ENCODE measurements around the gene WDFY3.

WDFY3 gene

GRCh38 chr4:84647312-84647884 is 319.1 kb downstream of the WDFY3 start:
- CTCF ChIA-PET, result no interaction called here
- POLR2A ChIA-PET, result no interaction called here
- DNase-seq (ENCODE audit: extremely low spot score), result no peak
- TF ChIP-seq FOXA1 (IDR thresholded peaks at IDR 0.05) (no peak), FOXK2 (IDR thresholded peaks at IDR 0.05) (no peak), HDGF (IDR thresholded peaks at IDR 0.05; ENCODE audit: borderline replicate concordance) (no peak), L3MBTL2 (conservative IDR thresholded peaks at IDR 0.05) (no peak), NFRKB (IDR thresholded peaks at IDR 0.05) (no peak), LEF1 (IDR thresholded peaks at IDR 0.05; ENCODE audit: borderline replicate concordance) (no peak), PKNOX1 (IDR thresholded peaks at IDR 0.05) (no peak), TARDBP (IDR thresholded peaks at IDR 0.05) (no peak), BHLHE40 (IDR thresholded peaks at IDR 0.05; ENCODE audit: borderline replicate concordance) (no peak), ZNF384 (IDR thresholded peaks at IDR 0.05) (no peak), SUZ12 (IDR thresholded peaks at IDR 0.05) (no peak), ARNT (IDR thresholded peaks at IDR 0.05) (no peak)

DNA sequence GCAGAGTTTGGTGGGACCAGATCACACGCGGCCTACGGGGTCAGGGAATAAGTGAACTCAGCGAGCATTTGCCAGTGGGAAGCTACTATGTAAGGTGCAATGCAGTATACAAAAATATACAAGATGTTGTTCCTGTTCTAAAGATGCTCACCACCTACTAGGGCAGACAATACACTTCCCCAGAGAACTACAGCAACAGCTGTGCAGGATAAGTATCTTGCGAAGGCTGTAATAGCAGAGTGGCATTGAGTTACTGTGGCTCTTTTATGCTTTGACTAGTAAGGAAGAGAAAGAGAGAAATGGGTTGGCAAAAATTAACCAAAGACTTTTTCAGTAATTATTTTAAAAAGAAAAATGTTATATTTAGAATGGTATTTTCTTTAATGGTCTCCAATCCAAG is 322.4 kb downstream of the WDFY3 start:
- no peak for DNase-seq (ENCODE audit: extremely low spot score)
- ChIA-PET POLR2A (no interaction called here), CTCF (interaction anchor here (0.6 kb wide), 1 partner anchor 36 kb away, joined by 3 read pairs; no protein-coding TSS in a partner anchor)
- no peak for TF ChIP-seq L3MBTL2 (conservative IDR thresholded peaks at IDR 0.05)
- TF ChIP-seq FOXK2 (IDR thresholded peaks at IDR 0.05), result no peak
- TF ChIP-seq SUZ12 (IDR thresholded peaks at IDR 0.05), result no peak
- TF ChIP-seq PKNOX1 (IDR thresholded peaks at IDR 0.05), result no peak
- TF ChIP-seq ELF4 (IDR thresholded peaks at IDR 0.05), result no peak
- no peak for TF ChIP-seq ZNF384 (IDR thresholded peaks at IDR 0.05)
- no peak for TF ChIP-seq HDGF (IDR thresholded peaks at IDR 0.05; ENCODE audit: borderline replicate concordance)
- no peak for TF ChIP-seq NFRKB (IDR thresholded peaks at IDR 0.05)
- TF ChIP-seq TARDBP (IDR thresholded peaks at IDR 0.05), result no peak
- no peak for TF ChIP-seq ARNT (IDR thresholded peaks at IDR 0.05)
- TF ChIP-seq FOXM1 (IDR thresholded peaks at IDR 0.05; ENCODE audit: borderline replicate concordance), result no peak
- no peak for TF ChIP-seq FOXA1 (IDR thresholded peaks at IDR 0.05)
- no peak for TF ChIP-seq LEF1 (IDR thresholded peaks at IDR 0.05; ENCODE audit: borderline replicate concordance)
- no peak for TF ChIP-seq SP1 (IDR thresholded peaks at IDR 0.05)
- TF ChIP-seq CTBP1 (IDR thresholded peaks at IDR 0.05; ENCODE audit: borderline replicate concordance), result no peak

DNA sequence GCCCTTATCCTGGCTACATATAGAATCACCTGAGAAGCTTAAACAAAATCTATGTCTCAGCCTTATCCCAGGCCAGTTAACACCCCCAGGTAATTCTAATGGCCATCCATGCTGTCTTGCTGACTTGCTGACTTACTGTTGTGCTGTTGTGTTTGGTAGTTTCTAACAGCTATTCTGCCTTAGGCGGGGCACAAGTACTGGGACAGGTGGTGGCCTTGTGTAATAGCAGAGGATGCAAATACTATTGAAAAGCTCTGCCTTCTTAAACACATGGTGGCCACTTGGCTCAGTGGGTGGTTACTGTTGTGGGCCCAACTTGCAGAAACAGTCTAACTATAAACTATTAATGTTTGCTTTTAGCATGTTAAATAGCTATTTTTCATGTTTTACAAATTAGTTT is 327.3 kb downstream of the WDFY3 start:
- no peak for TF ChIP-seq PKNOX1 (IDR thresholded peaks at IDR 0.05)
- TF ChIP-seq FOXK2 (IDR thresholded peaks at IDR 0.05), result no peak
- DNase-seq (ENCODE audit: extremely low spot score), result no peak
- POLR2A ChIA-PET, result no interaction called here
- CTCF ChIA-PET, result no interaction called here

GRCh38 chr4:84638092-84638491 is 328.4 kb downstream of the WDFY3 start:
- TF ChIP-seq HDGF (IDR thresholded peaks at IDR 0.05; ENCODE audit: borderline replicate concordance), result no peak
- no peak for TF ChIP-seq NFRKB (IDR thresholded peaks at IDR 0.05)
- no peak for TF ChIP-seq LEF1 (IDR thresholded peaks at IDR 0.05; ENCODE audit: borderline replicate concordance)
- TF ChIP-seq L3MBTL2 (conservative IDR thresholded peaks at IDR 0.05), result no peak
- no peak for TF ChIP-seq ELF4 (IDR thresholded peaks at IDR 0.05)
- TF ChIP-seq ZNF384 (IDR thresholded peaks at IDR 0.05), result no peak
- no peak for TF ChIP-seq ARNT (IDR thresholded peaks at IDR 0.05)
- TF ChIP-seq SUZ12 (IDR thresholded peaks at IDR 0.05), result no peak
- no peak for TF ChIP-seq BHLHE40 (IDR thresholded peaks at IDR 0.05; ENCODE audit: borderline replicate concordance)
- TF ChIP-seq SP1 (IDR thresholded peaks at IDR 0.05), result no peak
- no peak for TF ChIP-seq FOXM1 (IDR thresholded peaks at IDR 0.05; ENCODE audit: borderline replicate concordance)
- TF ChIP-seq TARDBP (IDR thresholded peaks at IDR 0.05), result no peak
- no peak for TF ChIP-seq CTBP1 (IDR thresholded peaks at IDR 0.05; ENCODE audit: borderline replicate concordance)
- TF ChIP-seq PKNOX1 (IDR thresholded peaks at IDR 0.05), result no peak
- TF ChIP-seq FOXK2 (IDR thresholded peaks at IDR 0.05), result no peak
- no peak for DNase-seq (ENCODE audit: extremely low spot score)
- ChIA-PET CTCF (no interaction called here), POLR2A (no interaction called here)

DNA sequence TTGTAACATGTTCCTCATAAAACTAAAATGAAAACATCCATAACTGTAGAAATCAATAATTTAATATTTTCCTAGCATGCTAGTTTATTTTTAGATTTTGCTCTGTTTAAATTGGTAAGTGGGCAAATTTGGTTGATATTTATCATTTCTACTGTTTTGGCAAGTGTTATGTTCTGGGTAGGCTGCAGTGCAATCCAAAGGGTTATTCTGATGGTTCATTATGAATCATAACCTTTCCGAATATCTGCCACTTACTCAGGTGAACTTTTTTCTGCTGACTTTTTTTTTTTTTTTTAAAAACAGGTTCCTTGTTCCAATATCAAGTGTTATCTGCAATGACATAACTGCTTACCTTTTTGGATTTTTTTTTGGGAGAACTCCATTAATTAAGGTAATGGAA is 331.5 kb downstream of the WDFY3 start:
- ChIA-PET POLR2A (no interaction called here), CTCF (no interaction called here)
- DNase-seq (ENCODE audit: extremely low spot score), result no peak
- TF ChIP-seq CTBP1 (IDR thresholded peaks at IDR 0.05; ENCODE audit: borderline replicate concordance) (no peak), HDGF (IDR thresholded peaks at IDR 0.05; ENCODE audit: borderline replicate concordance) (no peak), L3MBTL2 (conservative IDR thresholded peaks at IDR 0.05) (no peak), NFRKB (IDR thresholded peaks at IDR 0.05) (no peak), SUZ12 (IDR thresholded peaks at IDR 0.05) (no peak), ZNF384 (IDR thresholded peaks at IDR 0.05) (no peak), ELF4 (IDR thresholded peaks at IDR 0.05) (no peak), SP1 (IDR thresholded peaks at IDR 0.05) (no peak), FOXM1 (IDR thresholded peaks at IDR 0.05; ENCODE audit: borderline replicate concordance) (no peak), LEF1 (IDR thresholded peaks at IDR 0.05; ENCODE audit: borderline replicate concordance) (no peak), PKNOX1 (IDR thresholded peaks at IDR 0.05) (no peak), FOXA1 (IDR thresholded peaks at IDR 0.05) (no peak), FOXK2 (IDR thresholded peaks at IDR 0.05) (no peak), BHLHE40 (IDR thresholded peaks at IDR 0.05; ENCODE audit: borderline replicate concordance) (no peak), TARDBP (IDR thresholded peaks at IDR 0.05) (no peak), ARNT (IDR thresholded peaks at IDR 0.05) (no peak)
